Astrocyte of the spinal cord (primary cell): ENCODE measurements around the gene SERPINB8.
"Not testable (repeated sequence)": the region's sequence is repeated elsewhere in the genome, so short reads cannot be mapped to it uniquely, and the experiment has no call there.

ENCODE experiments used
- DNase-seq: peaks from one replicate; pipeline ENCODE4 v3.0.0; 2011; ENCODE audit warnings: low read depth, low spot score
- H3K4me3 ChIP-seq: 2 replicates; pipeline ENCODE4 v1.5.1; 2011; ENCODE audit warnings: low read depth, mild to moderate bottlenecking, low read length, moderate library complexity
- in situ Hi-C: cut with HindIII; loops from 2 replicates; pipeline ENCODE4 v1.10.0; 2017; ENCODE audit warnings: low sequenced_read_pairs
- TF ChIP-seq, protein P1 (sequence below): IDR thresholded peaks from 2 replicates; pipeline ENCODE4 v1.5.1; 2012; ENCODE audit warnings: low read depth, mild to moderate bottlenecking, low read length, inconsistent platforms

SERPINB8 gene

DNA sequence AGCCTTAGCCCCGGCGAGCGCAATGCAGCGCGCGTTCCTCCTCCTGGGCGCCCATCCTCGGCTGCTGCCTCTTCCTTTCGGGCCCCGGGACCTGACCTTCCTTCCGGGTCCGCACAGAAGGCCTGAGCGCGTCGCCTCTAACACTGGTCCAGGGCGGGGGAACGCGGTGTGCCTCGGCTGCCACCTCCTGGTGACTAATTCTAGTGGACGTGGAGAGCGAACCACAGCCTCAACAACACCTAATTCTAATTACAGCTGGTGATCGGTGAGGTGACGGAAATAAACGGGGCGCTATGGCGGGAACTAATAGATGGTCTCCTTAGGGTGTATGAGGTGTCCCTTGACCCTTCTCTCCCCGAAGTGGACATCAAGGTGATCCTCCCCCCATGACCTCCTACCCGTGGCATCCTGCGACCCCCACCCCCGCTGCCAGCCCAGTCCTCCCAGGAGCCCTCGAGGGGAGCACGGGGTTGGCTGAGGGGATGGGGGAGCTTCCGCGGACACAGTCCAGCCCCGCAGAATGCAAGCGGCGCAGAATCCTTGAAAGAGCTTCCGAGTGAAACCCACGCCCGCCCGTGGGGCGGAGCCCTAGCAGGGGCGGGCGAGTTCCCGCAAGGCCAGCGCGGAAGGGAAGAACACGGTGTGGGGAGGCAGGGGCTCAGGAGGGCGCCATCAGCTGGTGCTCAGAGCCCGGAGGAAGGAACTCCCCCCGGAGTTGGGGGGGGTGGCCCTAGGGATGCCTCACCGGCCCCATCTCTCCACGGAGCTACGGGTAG lies 33.5 kb upstream of the SERPINB8 start:
- peak; percentile 46 for DNase-seq
- in situ Hi-C loops, result no loop called here
- H3K4me3 ChIP-seq, result peak overlapping the region; percentile 60
- TF ChIP-seq, protein P1, sequence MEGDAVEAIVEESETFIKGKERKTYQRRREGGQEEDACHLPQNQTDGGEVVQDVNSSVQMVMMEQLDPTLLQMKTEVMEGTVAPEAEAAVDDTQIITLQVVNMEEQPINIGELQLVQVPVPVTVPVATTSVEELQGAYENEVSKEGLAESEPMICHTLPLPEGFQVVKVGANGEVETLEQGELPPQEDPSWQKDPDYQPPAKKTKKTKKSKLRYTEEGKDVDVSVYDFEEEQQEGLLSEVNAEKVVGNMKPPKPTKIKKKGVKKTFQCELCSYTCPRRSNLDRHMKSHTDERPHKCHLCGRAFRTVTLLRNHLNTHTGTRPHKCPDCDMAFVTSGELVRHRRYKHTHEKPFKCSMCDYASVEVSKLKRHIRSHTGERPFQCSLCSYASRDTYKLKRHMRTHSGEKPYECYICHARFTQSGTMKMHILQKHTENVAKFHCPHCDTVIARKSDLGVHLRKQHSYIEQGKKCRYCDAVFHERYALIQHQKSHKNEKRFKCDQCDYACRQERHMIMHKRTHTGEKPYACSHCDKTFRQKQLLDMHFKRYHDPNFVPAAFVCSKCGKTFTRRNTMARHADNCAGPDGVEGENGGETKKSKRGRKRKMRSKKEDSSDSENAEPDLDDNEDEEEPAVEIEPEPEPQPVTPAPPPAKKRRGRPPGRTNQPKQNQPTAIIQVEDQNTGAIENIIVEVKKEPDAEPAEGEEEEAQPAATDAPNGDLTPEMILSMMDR, result peak; percentile 65

DNA sequence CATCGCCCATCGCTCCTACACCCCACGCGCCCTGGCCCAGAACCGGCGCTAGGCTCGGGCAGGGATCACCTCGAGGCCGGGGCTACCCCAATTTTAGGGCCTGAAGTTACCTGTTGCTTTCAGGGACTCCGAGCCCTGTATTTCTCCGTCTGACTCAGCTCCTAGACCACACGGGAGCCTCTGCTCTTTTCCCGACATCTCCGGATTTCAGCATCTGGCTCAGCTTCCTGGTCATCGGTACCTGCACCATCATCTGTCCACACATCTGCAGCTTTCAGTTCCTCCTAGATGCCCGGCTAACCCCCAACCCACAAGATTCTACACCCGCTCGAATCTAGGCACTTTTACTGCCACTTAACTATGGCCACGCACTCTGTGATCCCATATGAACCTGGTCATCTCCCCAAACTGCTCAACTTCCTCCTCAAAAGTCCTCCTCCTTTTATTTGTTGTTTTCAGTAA lies 32.9 kb upstream of the SERPINB8 start:
- TF ChIP-seq, protein P1, result no peak
- DNase-seq, result no peak
- H3K4me3 ChIP-seq, result peak overlapping the region; percentile 60
- in situ Hi-C loops, result no loop called here

DNA sequence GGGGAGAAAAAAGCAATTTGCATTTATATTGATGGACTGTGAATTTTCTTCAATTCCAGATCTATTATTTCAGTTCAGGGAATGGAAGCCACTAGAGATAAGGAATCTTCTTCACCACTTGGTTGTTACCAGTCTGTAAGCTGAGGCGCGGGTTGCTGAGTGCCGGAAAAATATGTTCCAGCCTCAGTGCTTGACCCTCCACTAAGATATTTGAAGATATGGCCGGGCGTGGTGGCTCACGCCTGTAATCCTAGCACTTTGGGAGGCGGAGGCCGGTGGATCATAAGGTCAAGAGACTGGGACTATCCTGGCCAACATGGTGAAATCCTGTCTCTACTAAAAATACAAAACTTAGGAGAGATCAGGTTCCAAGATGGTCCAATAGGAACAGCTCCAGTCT lies 29.9 kb upstream of the SERPINB8 start:
- TF ChIP-seq, protein P1, result no peak
- in situ Hi-C loops, result no loop called here
- H3K4me3 ChIP-seq, result no peak overlapping the region
- DNase-seq, result no peak

DNA sequence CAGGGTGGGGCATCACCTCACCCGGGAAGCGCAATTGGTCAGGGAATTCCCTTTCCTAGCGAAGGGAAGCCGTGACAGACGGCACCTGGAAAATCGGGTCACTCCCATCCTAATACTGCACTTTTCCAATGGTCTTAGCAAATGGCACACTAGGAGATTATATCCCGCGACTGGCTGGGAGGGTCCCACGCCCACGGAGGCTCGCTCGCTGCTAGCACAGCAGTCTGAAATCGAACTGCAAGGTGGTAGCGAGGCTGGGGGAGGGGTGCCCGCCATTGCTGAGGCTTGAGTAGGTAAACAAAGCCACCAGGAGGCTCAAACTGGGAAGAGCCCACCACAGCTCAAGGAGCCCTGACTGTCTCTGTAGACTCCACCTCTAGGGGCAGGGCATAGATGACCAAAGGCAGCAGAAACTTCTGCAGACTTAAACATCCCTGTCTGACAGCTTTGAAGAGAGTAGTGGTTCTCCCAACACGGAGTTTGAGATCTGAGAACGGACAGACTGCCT lies 29.3 kb upstream of the SERPINB8 start:
- H3K4me3 ChIP-seq, in situ Hi-C loops, DNase-seq: not testable (repeated sequence)

DNA sequence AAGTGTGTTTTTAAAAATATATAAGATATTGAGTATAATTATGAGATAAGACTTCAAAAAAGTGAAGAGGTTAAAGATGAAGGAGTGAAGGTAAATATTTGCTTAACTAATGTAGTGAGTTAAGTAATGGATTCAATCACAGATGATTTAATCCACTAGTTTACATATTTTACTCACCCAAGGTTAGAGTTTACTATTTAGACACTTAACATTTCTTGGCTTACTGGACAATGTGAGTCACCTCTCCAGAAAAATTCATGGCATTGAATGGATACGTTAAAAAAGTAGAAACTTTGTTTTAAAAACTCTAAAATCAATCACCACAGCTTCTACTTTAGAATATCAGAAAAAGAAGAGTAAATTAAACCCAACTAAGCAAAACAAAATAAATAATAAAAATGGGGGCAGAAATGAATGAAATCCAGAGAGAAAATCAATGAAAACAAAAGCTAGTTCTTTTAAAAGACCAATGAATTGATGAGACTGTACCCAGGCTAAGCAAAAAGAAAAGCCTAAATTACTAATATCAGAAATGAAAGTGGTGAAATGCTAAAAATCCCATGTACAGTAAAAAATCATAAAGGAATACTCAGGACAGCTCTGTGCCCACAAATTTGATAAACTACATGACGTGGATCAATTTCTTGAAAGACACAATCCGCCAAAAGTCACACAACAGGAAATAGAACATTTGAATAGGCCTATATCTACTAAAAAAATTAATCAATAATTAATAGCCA lies 22.7 kb upstream of the SERPINB8 start:
- in situ Hi-C loops, result no loop called here
- DNase-seq, result no peak
- TF ChIP-seq, protein P1, result no peak
- H3K4me3 ChIP-seq, result no peak overlapping the region

DNA sequence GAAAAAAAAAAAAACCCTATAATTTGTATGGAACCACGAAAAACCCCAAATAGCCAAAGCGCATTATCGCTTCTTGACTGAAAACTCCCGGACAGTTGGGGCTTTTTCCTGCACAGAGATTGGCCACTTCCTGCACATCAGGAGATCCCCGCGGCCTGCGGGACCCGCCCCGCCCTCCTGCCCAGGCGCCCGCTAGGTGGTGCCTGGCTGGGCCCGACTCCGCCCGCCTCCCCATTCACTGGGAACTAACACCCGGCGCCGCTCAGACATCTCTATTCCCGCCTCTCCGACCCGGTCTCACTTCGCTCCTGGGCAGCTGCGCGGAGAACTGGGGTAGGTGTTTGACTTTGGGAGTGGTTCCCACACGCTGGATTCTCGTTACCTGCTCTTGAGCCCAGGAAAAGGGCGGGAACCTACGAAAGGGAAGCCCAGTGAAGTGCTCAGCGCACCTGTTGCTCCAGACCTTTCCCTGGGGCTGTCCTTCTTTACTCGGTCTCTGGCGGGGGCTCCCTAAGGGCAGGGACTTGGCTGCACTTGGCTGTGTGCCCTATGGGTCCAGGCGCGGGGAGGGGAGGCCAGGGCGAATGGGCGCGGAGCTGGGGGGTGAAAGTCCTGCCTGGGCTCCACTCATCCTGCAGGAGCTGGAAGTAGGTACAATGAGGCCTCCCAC lies 20.7 kb upstream of the SERPINB8 start, which contains the start of gene HMSD:
HMSD (plus strand) TSS at position 234 of the 670 bp plus-strand sequence. CDS start 4,155 bp downstream, outside the sequence.
- peak within 1 kb of the TSS; percentile 57 for H3K4me3 ChIP-seq
- in situ Hi-C loops, result no loop called here
- TF ChIP-seq, protein P1, result peak; percentile 56
- DNase-seq, result peak; percentile 50
